CD4-positive, alpha-beta T cell treated with Interleukin-1 beta for 1 hour (primary cell): ENCODE measurements around the gene IL12B.
"Not testable (repeated sequence)": the region's sequence is repeated elsewhere in the genome, so short reads cannot be mapped to it uniquely, and the experiment has no call there.

Source experiments
- DNase-seq, 2 donors: peaks; one replicate each; pipeline ENCODE4 v3.0.0-alpha.2; 2020 to 2022

The IL12B gene

DNA sequence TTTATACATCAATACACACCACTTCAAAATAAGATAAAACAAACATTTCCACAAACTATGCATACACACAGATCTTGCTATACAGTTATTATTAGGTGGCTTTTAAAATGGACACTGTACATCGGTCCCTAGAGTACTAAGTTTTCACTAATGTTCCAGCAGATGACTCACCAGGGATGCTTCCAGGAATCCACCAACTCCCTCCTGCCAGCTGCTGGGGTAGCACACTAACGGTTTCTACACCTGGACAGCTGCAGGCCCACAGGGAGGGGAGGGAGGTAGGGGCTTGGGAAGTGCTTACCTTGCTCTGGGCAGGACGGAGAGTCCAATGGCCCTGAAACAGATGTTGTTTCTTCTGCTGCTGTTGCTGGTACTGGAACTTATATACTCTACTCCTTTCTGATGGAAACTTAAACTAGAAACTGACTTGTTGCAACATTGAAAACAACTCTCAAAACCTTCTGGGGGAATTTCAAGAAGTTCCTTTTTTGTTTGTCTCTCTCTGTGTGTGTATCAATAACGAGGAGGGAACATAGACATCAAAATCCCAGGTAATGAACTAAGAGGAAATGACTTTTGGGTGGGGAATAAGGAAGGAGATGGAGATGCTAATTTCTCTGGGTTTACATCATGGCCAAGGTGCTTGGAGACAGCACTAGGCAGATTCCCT, at the start of gene IL12B:
Gene IL12B, minus strand, starts transcription at position 357 of the 670 bp plus-strand sequence. CDS start 3,705 bp downstream, outside the sequence.
- no peak for DNase-seq

DNA sequence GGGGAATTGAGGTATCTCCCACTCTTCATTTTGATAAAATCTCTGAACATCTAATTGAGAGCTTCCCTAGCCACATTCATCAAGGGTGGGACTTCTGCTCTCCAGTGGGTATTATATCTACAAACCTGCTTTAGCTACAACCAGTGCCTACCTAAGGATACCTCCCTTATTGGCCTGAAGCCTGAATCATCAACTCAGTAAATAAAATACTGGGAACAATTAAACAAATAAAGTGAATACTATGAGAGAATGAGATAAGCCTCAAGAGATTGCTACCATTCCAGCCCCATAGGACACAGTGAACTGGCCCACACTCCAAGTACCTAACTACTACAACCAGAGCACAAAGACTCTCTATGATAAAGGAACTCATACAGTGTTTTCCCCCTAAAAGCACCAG, 47.4 kb upstream of the IL12B start:
- no peak for DNase-seq

GRCh38 chr5:159367866-159368265, 37.6 kb upstream of the IL12B start:
- DNase-seq = not testable (repeated sequence)

GRCh38 chr5:159366776-159367175, 36.5 kb upstream of the IL12B start:
- not testable (repeated sequence) for DNase-seq

- peak; percentile 16 to 48 for DNase-seq
Measured at GRCh38 chr5:159362220-159362619, 31.9 kb upstream of the IL12B start.

DNA sequence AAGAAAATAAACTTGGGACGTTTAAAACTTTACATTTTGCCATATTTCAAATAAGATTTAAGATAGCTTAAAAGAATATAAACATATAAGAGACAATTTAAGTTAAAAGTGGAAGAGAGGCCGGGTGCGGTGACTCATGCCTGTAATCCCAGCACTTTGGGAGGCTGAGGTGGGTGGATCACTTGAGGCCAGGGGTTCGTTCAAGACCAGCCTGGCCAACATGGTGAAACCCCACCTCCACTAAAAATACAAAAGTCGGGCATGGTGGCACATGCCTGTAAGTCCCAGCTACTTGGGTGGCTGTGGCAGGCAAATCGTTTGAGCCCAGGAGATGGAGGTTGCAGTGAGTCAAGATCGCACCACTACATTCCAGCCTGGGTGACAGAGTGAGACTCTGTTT, 29.6 kb upstream of the IL12B start:
- not testable (repeated sequence) for DNase-seq

DNA sequence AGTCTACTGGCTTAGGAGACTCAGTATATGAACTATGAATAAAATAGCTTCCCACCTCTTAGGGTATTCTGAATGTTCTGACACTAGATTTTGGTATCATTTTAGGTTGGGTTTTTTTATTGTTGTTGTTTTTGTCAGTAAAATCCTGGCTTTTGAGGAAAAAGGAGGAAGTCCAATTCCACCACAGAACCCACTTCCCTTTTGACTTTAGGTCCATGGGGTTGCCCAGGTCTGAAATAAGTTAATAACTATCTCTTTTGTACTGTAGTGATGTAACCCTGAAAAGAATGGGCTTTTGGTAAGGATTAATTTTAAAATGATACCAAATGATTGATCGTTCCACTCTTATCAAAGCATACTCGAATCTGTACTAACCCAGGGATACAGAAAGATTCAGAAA, 29.1 kb upstream of the IL12B start:
- no peak for DNase-seq

DNA sequence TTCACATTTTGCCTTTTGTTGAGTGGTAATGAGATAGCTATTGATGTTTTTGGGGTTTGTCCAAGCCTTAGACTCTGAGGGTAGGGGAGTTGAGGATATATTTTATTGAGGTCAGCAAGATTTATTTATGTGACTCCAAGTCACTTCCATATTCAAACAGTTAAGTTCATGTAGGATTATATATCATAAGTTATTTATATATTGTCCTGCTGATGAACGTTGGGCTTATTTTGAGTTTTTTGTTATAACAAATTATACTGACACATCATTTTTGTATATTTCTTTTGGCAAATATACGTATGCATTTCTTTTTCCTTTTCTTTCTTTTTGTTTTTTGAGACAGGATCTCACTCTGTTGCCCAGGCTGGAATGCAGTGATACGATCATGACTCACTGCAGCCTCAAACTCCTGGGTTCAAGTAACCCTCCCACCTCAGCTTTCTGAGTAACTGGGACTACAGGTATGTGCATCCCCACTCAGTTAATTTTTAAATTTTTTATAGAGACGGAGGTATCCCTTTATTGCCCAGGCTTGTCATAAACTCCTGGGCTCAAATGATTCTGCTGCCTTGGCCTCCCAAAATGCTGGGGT, 23.5 kb upstream of the IL12B start:
- DNase-seq = no peak

DNA sequence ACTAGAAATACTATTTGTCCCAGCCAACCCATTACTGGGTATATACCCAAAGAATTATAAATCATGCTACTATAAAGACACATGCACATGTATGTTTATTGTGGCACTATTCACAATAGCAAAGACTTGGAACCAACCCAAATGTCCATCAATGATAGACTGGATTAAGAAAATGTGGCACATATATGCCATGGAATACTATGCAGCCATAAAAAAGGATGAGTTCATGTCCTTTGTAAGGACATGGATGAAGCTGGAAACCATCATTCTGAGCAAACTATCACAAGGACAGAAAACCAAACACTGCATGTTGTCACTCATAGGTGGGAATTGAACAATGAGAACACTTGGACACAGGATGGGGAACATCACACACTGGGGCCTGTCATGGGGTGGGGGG, 20.4 kb upstream of the IL12B start:
- not testable (repeated sequence) for DNase-seq

DNA sequence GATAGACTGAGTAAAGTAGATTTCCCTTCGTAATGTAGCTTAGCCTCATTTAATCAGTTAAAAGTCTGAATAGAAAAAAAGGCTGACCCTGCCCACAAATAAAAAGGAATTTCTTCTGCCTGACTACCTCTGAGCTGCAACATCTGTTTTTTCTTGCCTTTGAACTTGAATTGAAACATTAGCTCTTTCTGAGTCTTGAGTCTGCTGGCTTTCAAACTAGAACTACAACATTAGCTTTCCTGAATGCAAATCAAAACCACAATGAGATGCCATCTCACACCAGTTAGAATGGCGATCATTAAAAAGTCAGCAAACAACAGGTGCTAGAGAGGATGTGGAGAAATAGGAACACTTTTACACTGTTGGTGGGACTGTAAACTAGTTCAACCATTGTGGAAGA, 19.9 kb upstream of the IL12B start:
- DNase-seq = not testable (repeated sequence)

- DNase-seq = no peak
Measured at GRCh38 chr5:159345861-159346260, 15.6 kb upstream of the IL12B start.

DNA sequence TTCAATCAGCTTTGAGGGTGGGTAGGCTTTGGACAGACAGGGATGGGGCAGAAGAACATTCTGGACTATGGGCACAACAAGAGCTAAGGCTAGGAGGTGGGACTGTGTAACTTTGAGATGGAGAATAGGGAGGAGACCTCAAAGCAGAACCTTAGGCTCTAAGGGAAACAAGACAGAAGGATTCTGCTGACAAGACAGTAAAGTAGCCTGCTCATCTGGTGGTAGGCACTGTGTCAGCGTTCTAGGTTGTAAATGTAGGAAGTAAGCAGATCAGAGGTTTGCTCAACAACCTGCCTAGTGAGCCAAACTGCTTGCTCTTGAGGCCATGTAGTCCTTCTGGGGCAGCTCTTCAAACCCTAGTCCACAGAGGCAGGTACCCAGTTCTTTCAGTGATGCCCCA, 15.0 kb upstream of the IL12B start:
- peak in 1 of 2 donors; percentile 42 for DNase-seq

GRCh38 chr5:159343295-159344094, 13.2 kb upstream of the IL12B start:
- peak in 1 of 2 donors; percentile 28 for DNase-seq

- no peak for DNase-seq
Measured at GRCh38 chr5:159342840-159343239, 12.6 kb upstream of the IL12B start.

- DNase-seq = peak; percentile 70 to 81
Measured at GRCh38 chr5:159341906-159342310, 11.6 kb upstream of the IL12B start.

DNA sequence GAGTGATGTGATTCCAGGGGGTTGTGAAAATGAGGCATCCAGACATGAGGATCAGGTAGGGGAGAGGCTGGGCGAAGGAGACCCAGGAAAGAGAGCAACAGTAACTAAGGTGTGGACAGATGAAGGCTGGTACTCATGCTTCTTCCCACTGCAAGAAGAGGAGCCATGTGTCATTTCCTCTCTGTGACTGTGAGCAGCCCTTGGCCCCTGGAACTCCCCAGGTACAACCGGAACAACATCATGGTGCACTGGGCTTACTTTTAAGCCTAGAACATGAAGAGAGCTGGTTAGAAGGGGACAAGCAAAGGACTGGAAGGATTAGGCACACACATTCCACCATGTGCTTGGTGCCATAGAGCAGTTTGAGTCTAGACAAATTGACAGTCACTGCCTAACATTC, 10.9 kb upstream of the IL12B start:
- no peak for DNase-seq

DNA sequence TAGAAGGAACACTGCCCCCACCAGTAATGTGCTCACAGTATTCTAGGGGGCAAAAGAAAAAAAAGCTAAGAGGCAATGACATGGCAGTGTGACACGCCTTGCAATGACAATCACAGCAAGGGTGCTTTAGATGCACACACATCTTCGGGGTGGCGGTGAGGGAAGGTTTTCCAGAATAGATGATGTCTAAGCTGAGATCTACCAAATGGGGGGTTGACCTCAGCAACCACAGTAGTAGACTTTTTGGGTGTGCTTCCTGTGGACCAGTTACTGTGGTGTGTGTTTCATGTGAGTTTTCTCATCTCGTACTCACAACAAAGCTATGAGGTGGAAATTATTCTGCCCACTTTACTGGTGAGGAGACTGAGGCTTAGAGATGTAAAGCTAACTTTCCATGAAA, 10.2 kb upstream of the IL12B start:
- peak; percentile 13 to 32 for DNase-seq

GRCh38 chr5:159339460-159339859, 9.2 kb upstream of the IL12B start:
- DNase-seq = no peak

DNA sequence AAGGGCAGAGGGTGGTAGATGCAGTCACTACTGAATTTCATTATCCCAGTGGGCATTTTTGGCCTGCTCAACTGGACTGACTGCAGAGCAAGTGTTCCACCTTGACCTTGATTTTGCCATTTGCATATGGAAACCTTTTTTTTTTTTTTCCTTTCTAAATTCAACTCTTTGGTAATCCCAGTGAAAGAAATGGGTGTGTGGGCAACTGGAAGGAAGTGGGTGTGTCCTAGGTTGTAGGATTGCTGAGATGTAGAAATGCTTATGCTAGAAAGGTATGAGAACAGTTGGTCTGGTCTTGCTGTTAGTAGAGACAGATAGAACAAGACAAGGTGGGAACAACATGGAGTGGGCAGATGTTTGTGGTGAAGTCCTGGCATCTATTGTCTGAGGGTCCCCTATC, 7.8 kb upstream of the IL12B start:
- no peak for DNase-seq

DNA sequence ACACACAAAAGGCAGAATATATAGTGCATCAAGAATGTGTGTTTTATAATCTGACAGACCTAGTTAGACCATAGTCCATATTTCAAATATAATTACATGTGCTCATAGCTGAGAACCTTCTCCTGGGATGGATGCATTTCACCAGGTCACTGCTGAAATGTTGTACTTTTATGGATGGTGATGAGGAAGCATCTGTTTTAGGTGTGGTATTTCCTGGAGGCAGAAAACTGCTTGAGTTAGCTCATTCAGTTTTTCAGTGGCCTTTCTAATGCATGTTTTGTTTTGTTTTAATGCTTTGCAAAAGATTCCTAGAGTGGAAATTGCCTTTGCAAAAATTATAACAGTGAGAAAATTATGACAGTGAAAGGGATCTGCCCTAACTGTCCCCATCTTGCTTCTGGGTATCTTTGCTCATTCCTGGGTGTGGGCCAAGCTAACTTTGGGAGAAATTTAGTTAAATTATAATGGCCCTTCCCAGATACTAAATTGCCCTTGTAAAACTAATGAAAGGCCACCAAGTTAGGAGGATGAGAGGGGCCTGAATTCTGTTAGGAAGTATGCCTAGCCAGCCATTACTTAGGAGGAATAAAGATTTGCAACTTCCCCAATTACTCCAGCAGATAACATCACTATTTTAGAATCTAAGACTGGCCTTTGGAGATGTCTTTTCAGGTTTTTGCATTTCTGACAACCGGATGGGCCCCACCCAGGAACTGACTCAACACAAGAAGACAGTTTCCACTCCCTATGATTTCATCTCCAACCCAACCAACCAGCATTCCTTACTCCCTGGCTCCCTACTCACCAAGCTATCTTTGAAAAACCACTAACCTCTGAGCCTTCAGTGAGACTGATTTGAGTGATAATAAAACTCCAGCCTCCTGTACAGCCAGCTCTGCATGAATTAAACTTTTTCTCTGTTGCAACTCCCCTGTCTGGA, 7.0 kb upstream of the IL12B start:
- peak; percentile 57 to 62 for DNase-seq

DNA sequence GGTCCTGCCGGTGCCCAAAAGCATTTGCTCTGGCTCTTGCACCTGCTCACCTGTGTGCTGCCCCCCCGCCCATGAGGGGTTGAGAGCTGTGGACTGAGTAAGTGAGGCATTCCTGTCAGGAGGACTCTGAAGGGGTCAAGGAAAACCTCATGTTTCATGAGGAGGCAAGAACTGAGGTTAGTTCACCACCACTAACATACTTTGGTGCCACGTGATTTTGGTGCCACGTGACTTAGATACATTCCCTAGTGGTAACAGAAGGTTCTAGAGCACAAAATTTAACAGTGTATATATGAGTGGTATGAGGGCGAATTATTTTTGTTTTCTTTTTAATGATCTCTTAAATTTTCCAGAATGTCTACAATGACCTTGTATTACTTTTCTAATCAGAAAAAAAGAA, 6.3 kb upstream of the IL12B start:
- DNase-seq = no peak

GRCh38 chr5:159333545-159333925, 3.2 kb upstream of the IL12B start:
- no peak for DNase-seq
